ENCODE results near the gene MAGI2. TPM values are rescaled to one million over a fixed set of nuclear protein-coding genes. Genes with fewer than 3 reads are reported as not detected.

MAGI2 gene
- total RNA-seq, 1 donor from 2014 or later, result 10.7 TPM

- Mint-ChIP-seq H3K27ac (ENCODE audit: unreplicated experiment) (no peak overlapping the region), H3K36me3 (ENCODE audit: unreplicated experiment) (no peaks in the 10 kb centered on the region), H3K4me3 (ENCODE audit: unreplicated experiment) (no peak overlapping the region), H3K9me3 (ENCODE audit: unreplicated experiment) (no peaks in the 10 kb centered on the region), H3K4me1 (ENCODE audit: unreplicated experiment) (no peaks in the 10 kb centered on the region), H3K27me3 (ENCODE audit: unreplicated experiment) (peaks cover 4% of the 10 kb centered on the region)
- TF ChIP-seq CTCF (IDR thresholded peaks at IDR 0.05), result no peak
- no peak for DNase-seq (ENCODE audit: extremely low spot score, unreplicated experiment)
These were observed 1218.8 kb downstream of the MAGI2 start for GRCh38 chr7:78234634-78235033.

- TF ChIP-seq CTCF (IDR thresholded peaks at IDR 0.05), result no peak
- H3K36me3 Mint-ChIP-seq (ENCODE audit: unreplicated experiment), result no peaks in the 10 kb centered on the region
- H3K9me3 Mint-ChIP-seq (ENCODE audit: unreplicated experiment), result peaks cover 4% of the 10 kb centered on the region
- H3K4me1 Mint-ChIP-seq (ENCODE audit: unreplicated experiment), result no peaks in the 10 kb centered on the region
- no peak overlapping the region for H3K27ac Mint-ChIP-seq (ENCODE audit: unreplicated experiment)
- peaks cover 4% of the 10 kb centered on the region for H3K27me3 Mint-ChIP-seq (ENCODE audit: unreplicated experiment)
- DNase-seq (ENCODE audit: extremely low spot score, unreplicated experiment), result no peak
- H3K4me3 Mint-ChIP-seq (ENCODE audit: unreplicated experiment), result no peak overlapping the region
These were observed 1220.7 kb downstream of the MAGI2 start for GRCh38 chr7:78232806-78233205.

- no peaks in the 10 kb centered on the region for H3K36me3 Mint-ChIP-seq (ENCODE audit: unreplicated experiment)
- TF ChIP-seq CTCF (IDR thresholded peaks at IDR 0.05), result peak; percentile 40
- peaks cover 4% of the 10 kb centered on the region for H3K9me3 Mint-ChIP-seq (ENCODE audit: unreplicated experiment)
- H3K4me3 Mint-ChIP-seq (ENCODE audit: unreplicated experiment), result no peak overlapping the region
- H3K4me1 Mint-ChIP-seq (ENCODE audit: unreplicated experiment), result peaks cover 21% of the 10 kb centered on the region
- no peak overlapping the region for H3K27ac Mint-ChIP-seq (ENCODE audit: unreplicated experiment)
- DNase-seq (ENCODE audit: extremely low spot score, unreplicated experiment), result no peak
- peaks cover 5% of the 10 kb centered on the region for H3K27me3 Mint-ChIP-seq (ENCODE audit: unreplicated experiment)
These were observed 1227.3 kb downstream of the MAGI2 start for GRCh38 chr7:78226059-78226719.

- TF ChIP-seq CTCF (IDR thresholded peaks at IDR 0.05), result no peak
These were observed 1227.9 kb downstream of the MAGI2 start for GRCh38 chr7:78225534-78225933.

GRCh38 chr7:78224923-78225322, 1228.5 kb downstream of the MAGI2 start:
- no peak overlapping the region for H3K4me3 Mint-ChIP-seq (ENCODE audit: unreplicated experiment)
- no peak overlapping the region for H3K27ac Mint-ChIP-seq (ENCODE audit: unreplicated experiment)
- H3K36me3 Mint-ChIP-seq (ENCODE audit: unreplicated experiment), result no peaks in the 10 kb centered on the region
- no peak for TF ChIP-seq CTCF (IDR thresholded peaks at IDR 0.05)
- H3K4me1 Mint-ChIP-seq (ENCODE audit: unreplicated experiment), result peaks cover 21% of the 10 kb centered on the region
- H3K27me3 Mint-ChIP-seq (ENCODE audit: unreplicated experiment), result peaks cover 3% of the 10 kb centered on the region
- H3K9me3 Mint-ChIP-seq (ENCODE audit: unreplicated experiment), result peaks cover 4% of the 10 kb centered on the region
- no peak for DNase-seq (ENCODE audit: extremely low spot score, unreplicated experiment)

More at GRCh38 chr7:78225534-78225933, 1227.9 kb downstream of the MAGI2 start:
- H3K4me1 Mint-ChIP-seq (ENCODE audit: unreplicated experiment), result peaks cover 21% of the 10 kb centered on the region
- DNase-seq (ENCODE audit: extremely low spot score, unreplicated experiment), result no peak
- H3K36me3 Mint-ChIP-seq (ENCODE audit: unreplicated experiment), result no peaks in the 10 kb centered on the region
- H3K27ac Mint-ChIP-seq (ENCODE audit: unreplicated experiment), result no peak overlapping the region
- H3K9me3 Mint-ChIP-seq (ENCODE audit: unreplicated experiment), result peaks cover 4% of the 10 kb centered on the region
- no peak overlapping the region for H3K4me3 Mint-ChIP-seq (ENCODE audit: unreplicated experiment)
- H3K27me3 Mint-ChIP-seq (ENCODE audit: unreplicated experiment), result peaks cover 3% of the 10 kb centered on the region

Data from osteocyte (in vitro differentiated cells).